OCI-LY1 (cell line): Measurements from ENCODE around the gene LITAFD.

Source experiments
- H2AFZ ChIP-seq: fragments of 200-600 bp; sonication (generic), shearing (Covaris generic); 2 replicates; pipeline ENCODE4 v1.6.0; 2014; ENCODE audit warnings: antibody characterized with exemption, mild to moderate bottlenecking, low read length
- H3F3A ChIP-seq: fragments of 200-600 bp; sonication (generic), shearing (Covaris generic); 2 replicates; pipeline ENCODE4 v1.6.0; 2014; ENCODE audit warnings: mild to moderate bottlenecking, antibody characterized with exemption, low read length, moderate library complexity; ENCODE audit not compliant: insufficient read depth
- H3K27ac ChIP-seq: fragments of 200-600 bp; sonication (generic); 2 replicates; pipeline ENCODE4 v1.5.1; 2014; ENCODE audit warnings: low read length, mixed run types, mild to moderate bottlenecking, low read depth; ENCODE audit not compliant: poor library complexity, severe bottlenecking
- H3K27me3 ChIP-seq: fragments of 200-600 bp; sonication (generic); 2 replicates; pipeline ENCODE4 v1.6.0; 2014; ENCODE audit warnings: antibody characterized with exemption, mild to moderate bottlenecking, low read length, moderate library complexity; ENCODE audit not compliant: insufficient read depth
- H3K36me3 ChIP-seq: fragments of 200-600 bp; sonication (generic); 2 replicates; pipeline ENCODE4 v1.6.1; 2014; ENCODE audit warnings: mild to moderate bottlenecking, antibody characterized with exemption, low read length, moderate library complexity, mixed read lengths; ENCODE audit not compliant: insufficient read depth
- H3K4me1 ChIP-seq: fragments of 200-600 bp; sonication (generic); 2 replicates; pipeline ENCODE4 v1.5.1; 2014; ENCODE audit warnings: mild to moderate bottlenecking, low read length, moderate library complexity; ENCODE audit not compliant: insufficient read depth, severe bottlenecking
- H3K4me2 ChIP-seq: fragments of 200-600 bp; sonication (generic), shearing (Covaris generic); 2 replicates; pipeline ENCODE4 v1.6.1; 2014; ENCODE audit warnings: low read length
- H3K4me3 ChIP-seq: fragments of 200-600 bp; sonication (generic); 2 replicates; pipeline ENCODE4 v1.5.1; 2014; ENCODE audit warnings: low read length, low read depth, mild to moderate bottlenecking, mixed read lengths; ENCODE audit not compliant: poor library complexity, severe bottlenecking
- H3K79me2 ChIP-seq: fragments of 200-600 bp; shearing (Covaris generic); 2 replicates; pipeline ENCODE4 v1.6.1; 2016; ENCODE audit warnings: mixed run types, low read length, mixed read lengths; ENCODE audit not compliant: insufficient read depth
- H3K9ac ChIP-seq: fragments of 200-600 bp; sonication (generic), shearing (Covaris generic); 2 replicates; pipeline ENCODE4 v1.6.1; 2014; ENCODE audit warnings: mild to moderate bottlenecking, low read length, mixed read lengths
- H3K9me2 ChIP-seq: fragments of 200-600 bp; sonication (generic), shearing (Covaris generic); 2 replicates; pipeline ENCODE4 v1.6.1; 2014; ENCODE audit warnings: low read depth, mild to moderate bottlenecking, low read length, mixed read lengths
- H3K9me3 ChIP-seq: fragments of 200-600 bp; shearing (Covaris generic); 2 replicates; pipeline ENCODE4 v1.6.1; 2014; ENCODE audit warnings: low read length, mixed read lengths
- H4K20me1 ChIP-seq: fragments of 200-600 bp; sonication (generic), shearing (Covaris generic); 2 replicates; pipeline ENCODE4 v1.6.0; 2016; ENCODE audit warnings: mild to moderate bottlenecking, low read length; ENCODE audit not compliant: insufficient read depth
- CTCF ChIP-seq: fragments of 200-600 bp; sonication (generic), shearing (Covaris generic); IDR thresholded peaks from 2 replicates; pipeline ENCODE4 v1.5.1; 2017; ENCODE audit warnings: mild to moderate bottlenecking, antibody characterized with exemption, low read length, moderate library complexity, mixed read lengths
- EZH2 ChIP-seq: fragments of 200-600 bp; sonication (generic), shearing (Covaris generic); IDR thresholded peaks from 2 replicates; pipeline ENCODE4 v1.8.0; 2017; ENCODE audit warnings: borderline replicate concordance, mixed run types, mild to moderate bottlenecking, antibody characterized with exemption, low read length, moderate library complexity, mixed read lengths

The LITAFD gene

GRCh38 chr16:8882725-8883377 is 700 bp downstream of the LITAFD start:
- no peaks in the 10 kb centered on the region for H4K20me1 ChIP-seq
- H3K4me2 ChIP-seq, result no peak overlapping the region
- peaks cover 7% of the 10 kb centered on the region for H3K4me1 ChIP-seq
- no peak overlapping the region for H3K9ac ChIP-seq
- no peak overlapping the region for H3K4me3 ChIP-seq
- H3K9me3 ChIP-seq, result no peaks in the 10 kb centered on the region
- no peak overlapping the region for H2AFZ ChIP-seq
- no peaks in the 10 kb centered on the region for H3K9me2 ChIP-seq
- peaks cover 7% of the 10 kb centered on the region; the same call in 1 of the 2 replicates for H3K36me3 ChIP-seq
- no peaks in the 10 kb centered on the region for H3K79me2 ChIP-seq
- no peaks in the 10 kb centered on the region for H3F3A ChIP-seq
- no peaks in the 10 kb centered on the region for H3K27me3 ChIP-seq
- TF ChIP-seq EZH2 (no peak), CTCF (no peak)
- no peak overlapping the region for H3K27ac ChIP-seq

- H3K9me3 ChIP-seq, result no peaks in the 10 kb centered on the region
- H3F3A ChIP-seq, result 0 out of 2 replicates have a peak, but pooled peaks cover 6% of the 10 kb centered on the region
- no peak overlapping the region for H3K4me2 ChIP-seq
- no peaks in the 10 kb centered on the region for H4K20me1 ChIP-seq
- no peak overlapping the region for H3K9ac ChIP-seq
- H3K79me2 ChIP-seq, result no peaks in the 10 kb centered on the region
- no peak overlapping the region for H3K27ac ChIP-seq
- H3K4me3 ChIP-seq, result no peak overlapping the region
- peaks cover 32% of the 10 kb centered on the region for H3K4me1 ChIP-seq
- H2AFZ ChIP-seq, result no peak overlapping the region
- H3K36me3 ChIP-seq, result peaks cover 37% of the 10 kb centered on the region
- no peaks in the 10 kb centered on the region for H3K27me3 ChIP-seq
- no peaks in the 10 kb centered on the region for H3K9me2 ChIP-seq
- TF ChIP-seq CTCF (no peak), EZH2 (no peak)
Observed at GRCh38 chr16:8885674-8886592, 3.8 kb downstream of the LITAFD start.

GRCh38 chr16:8886593-8887430 is 4.7 kb downstream of the LITAFD start:
- no peak overlapping the region for H2AFZ ChIP-seq
- TF ChIP-seq CTCF (no peak), EZH2 (no peak)
- no peaks in the 10 kb centered on the region for H3K27me3 ChIP-seq
- no peak overlapping the region for H3K27ac ChIP-seq
- H3K4me2 ChIP-seq, result no peak overlapping the region
- H3K36me3 ChIP-seq, result peaks cover 46% of the 10 kb centered on the region
- no peak overlapping the region for H3K4me3 ChIP-seq
- no peaks in the 10 kb centered on the region for H4K20me1 ChIP-seq
- H3K79me2 ChIP-seq, result no peaks in the 10 kb centered on the region
- no peak overlapping the region for H3K9ac ChIP-seq
- H3K9me2 ChIP-seq, result no peaks in the 10 kb centered on the region
- H3F3A ChIP-seq, result 0 out of 2 replicates have a peak, but pooled peaks cover 7% of the 10 kb centered on the region
- no peaks in the 10 kb centered on the region for H3K9me3 ChIP-seq
- H3K4me1 ChIP-seq, result peaks cover 41% of the 10 kb centered on the region
